Measurements from ENCODE around the gene GALNT16.

Gene GALNT16

DNA sequence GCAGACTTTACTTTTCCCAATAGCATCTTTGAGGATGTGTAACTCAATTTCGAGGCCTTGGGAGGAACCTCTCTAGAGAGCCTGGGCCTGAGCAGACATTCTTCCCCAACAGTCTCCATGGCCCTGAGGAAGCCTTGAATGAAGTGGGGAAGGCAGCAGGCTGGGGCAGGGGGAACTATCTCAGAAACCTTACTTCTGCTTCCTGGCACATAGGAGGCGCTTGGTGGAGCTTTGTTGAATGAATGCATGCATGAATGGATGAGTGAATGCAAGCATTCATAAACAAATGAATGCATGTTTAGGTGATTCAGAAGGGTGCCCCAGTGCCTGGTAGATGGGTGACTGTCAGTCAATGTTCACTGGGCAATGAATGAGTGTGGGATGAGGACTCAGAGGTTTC is 58.3 kb downstream of the GALNT16 start:
- no peak for DNase-seq

DNA sequence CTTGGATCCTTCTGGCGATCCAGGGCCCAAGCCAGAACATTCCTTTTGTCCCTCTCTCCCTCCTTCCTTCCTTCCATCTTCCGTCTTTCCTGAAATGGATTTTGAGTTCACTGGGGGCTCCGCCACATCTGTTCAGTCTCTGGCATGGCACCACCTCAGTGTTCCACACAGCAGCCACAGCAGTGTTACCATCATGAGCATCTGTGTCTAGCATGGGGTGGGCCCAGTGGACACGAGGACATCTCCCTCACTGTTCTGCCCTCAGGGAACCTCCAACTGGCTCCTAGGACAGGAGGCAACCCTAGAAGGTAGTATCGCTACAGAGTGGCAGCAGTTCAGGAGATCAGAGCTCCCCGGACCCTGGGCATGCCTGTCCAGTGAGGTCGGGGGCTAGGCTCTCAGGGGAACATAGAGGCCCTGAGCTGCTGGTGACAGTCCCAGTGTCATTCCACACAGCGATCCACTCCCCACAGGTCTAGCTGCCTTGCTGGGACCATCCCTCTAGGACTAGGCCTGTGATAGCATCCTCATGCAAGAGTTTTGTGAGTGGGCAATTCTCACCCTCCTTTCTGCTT is 59.0 kb downstream of the GALNT16 start:
- DNase-seq = no peak

DNA sequence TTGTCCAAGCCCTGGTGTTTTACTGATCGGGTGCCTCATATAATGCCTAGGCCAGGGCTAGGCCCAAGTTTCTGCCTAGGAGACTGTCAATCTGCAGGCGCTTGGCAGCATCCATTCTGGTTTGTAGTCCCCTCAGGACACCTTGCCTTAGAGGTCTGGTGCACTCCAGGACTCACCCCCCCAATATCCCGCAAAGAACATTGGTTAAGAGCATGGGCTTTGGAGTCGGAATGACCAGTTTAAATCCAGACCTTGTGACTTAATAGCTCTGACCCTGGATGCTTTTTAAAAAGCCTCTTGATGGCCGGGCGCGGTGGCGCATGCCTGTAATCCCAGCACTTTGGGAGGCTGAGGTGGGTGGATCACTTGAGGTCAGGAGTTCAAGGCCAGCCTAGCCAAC is 60.0 kb downstream of the GALNT16 start:
- no peak for DNase-seq

DNA sequence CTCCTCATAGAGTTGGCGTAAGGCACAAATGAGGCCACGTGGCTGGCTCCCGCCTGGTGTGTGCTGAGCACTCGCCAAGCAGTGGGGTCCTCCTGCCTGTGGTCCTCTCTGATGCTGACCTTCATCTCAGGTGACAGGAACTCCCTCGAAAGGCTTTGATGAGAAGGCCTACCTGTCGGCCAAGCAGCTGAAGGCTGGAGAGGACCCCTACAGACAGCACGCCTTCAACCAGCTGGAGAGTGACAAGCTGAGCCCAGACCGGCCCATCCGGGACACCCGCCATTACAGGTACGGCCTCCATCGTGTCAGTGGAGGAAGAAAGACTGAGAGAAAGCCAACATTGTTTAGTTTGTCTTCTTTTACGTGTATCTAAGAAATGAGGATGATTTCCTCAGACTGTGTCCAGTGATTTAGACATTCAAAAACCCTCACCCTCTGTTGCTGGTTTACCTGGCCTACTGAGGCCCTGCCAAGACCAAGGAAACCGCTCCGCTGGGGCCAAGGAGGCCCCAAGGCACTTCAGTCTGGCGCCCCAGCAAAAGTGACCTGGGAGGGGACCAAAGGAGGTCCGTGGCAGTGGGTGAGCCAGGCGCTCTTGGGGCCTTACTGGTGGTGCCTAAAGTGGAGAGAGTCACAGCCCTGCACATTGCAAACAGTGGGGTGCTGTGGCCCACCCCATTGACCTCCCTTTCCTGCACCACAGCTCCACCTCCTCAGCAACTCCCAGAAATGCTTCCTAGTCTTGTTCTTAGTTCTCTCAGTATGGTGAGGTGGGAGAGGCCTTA is 60.8 kb downstream of the GALNT16 start:
- DNase-seq = no peak

GRCh38 chr14:69321601-69322330 is 61.8 kb downstream of the GALNT16 start:
- no peak for DNase-seq

GRCh38 chr14:69323266-69323998 is 63.5 kb downstream of the GALNT16 start:
- no peak for DNase-seq

GRCh38 chr14:69323999-69324282 is 64.0 kb downstream of the GALNT16 start:
- DNase-seq = no peak

DNA sequence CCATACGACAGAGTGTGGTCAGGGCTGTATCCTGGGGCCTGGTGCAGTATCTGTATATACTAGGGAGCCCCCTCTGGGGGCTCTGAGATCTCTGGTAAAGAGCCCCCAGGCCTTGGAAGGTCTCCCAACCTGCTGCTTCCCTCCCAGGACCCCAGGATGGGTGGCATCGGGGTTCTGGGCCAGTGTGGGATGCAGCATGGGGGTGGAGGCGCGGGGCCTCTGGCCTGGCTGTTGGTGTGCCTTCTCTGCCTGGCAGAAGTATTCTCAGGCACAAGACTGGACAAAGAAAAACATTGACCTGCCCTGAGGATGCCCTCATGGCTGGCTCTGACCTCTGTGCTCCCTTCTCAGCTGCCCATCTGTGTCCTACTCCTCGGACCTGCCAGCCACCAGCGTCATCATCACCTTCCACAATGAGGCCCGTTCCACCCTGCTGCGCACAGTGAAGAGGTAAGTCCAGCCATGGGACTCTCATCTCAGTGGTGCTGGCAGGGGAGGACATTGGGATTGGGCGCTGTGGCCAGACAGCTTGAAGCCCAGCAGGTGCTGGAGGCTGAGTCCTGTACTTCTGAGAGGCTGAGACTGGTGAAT is 64.5 kb downstream of the GALNT16 start:
- DNase-seq = no peak

DNA sequence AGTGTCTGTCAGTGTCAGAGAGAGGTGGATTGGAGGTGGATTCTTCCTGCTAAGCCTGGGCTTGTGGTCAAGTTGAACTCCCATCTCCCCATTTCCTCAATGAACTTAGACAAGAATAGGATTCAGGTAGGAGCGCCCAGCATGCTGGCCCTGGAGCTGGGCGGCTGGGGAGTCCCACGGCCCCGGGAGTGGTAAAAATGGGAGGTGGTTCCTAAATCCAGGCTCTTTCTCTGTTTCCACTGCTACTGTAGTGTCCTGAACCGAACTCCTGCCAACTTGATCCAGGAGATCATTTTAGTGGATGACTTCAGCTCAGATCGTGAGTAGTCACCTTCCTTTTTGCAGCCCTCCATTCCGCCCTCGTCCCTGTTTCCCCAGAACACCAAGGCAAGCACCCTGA is 65.1 kb downstream of the GALNT16 start:
- no peak for DNase-seq

DNA sequence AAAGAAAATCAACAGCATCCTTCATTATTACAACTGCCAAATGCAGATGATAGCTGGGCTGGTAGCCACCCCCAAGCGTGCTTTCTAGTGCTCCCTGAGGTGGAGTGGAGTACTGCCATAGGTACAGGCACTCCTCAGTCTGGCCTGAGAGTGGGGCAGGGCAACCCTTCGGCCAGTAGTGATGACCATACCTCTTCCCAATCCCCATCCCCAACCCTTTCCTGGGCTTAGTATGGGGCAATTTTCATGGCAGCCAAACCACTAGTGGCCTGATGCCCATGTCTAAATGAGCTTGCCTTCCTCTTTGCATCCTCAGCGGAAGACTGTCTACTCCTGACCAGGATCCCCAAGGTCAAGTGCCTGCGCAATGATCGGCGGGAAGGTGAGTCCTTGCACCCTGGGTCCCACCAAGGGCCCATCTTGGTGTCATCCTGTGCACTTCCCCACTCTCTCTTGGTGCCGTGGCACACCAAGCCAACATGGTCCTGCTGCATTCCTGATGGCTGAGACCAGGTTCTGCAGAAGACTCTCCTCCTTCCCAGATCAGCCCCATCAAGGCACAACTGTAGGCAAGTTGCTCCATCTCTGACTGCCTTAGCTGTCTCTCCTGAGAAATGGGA is 65.8 kb downstream of the GALNT16 start:
- no peak for DNase-seq

DNA sequence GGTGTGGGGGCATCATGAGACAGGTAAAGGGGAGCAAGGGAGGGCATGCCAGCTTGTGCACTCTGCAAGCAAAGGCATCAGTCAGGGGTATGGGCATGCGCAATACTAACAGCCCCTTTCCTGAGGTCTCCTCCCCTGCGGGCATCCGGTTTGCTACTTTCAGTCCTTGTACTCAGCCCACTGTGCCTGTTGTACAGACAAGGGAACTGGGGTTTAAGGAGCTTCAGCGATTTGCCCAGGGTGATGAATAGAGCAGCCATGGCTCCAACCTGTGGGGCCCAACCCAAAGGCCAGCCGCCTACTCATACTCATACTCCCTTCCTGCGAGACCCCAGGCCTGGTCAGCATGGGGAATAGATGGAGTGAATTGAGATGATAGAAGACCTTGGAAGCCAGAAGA is 66.7 kb downstream of the GALNT16 start:
- no peak for DNase-seq

DNA sequence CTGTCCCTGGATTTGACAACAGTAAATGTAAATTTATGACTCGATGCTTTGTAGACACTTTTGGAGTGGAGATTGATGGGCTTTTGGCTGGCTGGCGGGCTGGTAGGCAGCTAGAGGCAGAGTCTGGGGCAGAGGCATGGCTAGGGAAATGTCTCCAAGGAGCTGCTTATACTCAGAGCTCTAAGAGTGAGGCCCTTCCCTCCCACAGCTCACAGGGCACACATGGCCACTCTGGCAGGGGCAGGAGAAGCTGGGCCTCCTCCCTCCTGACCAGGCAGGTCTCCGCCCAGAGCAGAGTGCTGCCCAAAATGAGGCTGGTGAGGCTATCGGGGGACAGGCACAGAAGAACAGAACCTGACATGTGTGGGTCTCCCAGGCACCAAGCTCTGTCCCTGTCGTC is 67.5 kb downstream of the GALNT16 start:
- DNase-seq = no peak

DNA sequence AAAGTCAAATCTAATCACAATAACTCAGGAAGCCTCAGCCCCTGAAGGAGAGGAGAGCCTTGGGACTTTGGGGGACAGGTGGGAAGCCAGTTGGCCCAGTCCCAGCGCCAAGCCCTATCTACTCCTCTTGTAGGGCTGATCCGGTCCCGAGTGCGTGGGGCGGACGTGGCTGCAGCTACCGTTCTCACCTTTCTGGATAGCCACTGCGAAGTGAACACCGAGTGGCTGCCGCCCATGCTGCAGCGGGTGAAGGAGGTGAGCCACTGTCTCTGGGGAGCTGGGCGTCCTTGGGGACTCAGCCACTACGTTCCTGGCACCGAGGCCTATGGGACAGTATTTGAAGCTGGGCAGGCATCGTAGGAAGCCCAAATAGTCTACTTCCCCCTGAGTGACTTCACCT is 68.4 kb downstream of the GALNT16 start:
- DNase-seq = no peak

DNA sequence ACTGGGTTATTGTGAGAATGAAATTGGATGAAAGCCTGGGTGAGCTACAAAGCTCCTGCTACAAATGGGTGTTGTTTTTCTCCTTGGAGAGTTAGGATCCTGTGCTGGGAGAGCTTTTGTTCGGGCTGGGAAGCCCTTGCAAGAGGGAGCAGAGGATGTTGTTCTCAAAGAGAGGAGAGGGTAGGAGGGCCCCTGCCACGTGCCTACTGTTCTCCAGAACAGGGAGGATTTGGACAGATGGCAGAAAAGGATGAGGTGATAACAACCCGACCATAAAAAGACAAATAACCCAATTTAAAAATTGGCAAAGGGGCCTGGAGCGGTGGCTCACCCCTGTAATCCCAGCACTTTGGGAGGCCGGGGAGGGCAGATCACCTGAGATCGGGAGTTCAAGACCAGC is 68.8 kb downstream of the GALNT16 start:
- no peak for DNase-seq

DNA sequence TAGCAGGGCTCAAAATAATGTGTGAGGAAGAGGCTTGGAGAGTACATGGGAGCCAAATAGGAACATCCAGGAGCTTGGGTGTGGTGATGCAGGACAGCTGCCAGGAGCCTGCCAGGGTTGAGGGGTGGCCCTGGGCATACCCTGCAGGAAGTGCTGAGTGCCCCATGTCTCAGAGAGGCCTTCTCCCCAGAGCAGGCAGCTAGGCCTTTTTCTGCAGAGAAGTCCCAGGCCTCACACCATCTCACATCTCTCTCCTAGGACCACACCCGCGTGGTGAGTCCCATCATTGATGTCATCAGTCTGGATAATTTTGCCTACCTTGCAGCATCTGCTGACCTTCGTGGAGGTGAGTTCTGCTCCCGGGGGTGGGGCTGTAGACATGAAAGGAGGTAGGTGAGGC is 71.2 kb downstream of the GALNT16 start:
- DNase-seq = no peak

DNA sequence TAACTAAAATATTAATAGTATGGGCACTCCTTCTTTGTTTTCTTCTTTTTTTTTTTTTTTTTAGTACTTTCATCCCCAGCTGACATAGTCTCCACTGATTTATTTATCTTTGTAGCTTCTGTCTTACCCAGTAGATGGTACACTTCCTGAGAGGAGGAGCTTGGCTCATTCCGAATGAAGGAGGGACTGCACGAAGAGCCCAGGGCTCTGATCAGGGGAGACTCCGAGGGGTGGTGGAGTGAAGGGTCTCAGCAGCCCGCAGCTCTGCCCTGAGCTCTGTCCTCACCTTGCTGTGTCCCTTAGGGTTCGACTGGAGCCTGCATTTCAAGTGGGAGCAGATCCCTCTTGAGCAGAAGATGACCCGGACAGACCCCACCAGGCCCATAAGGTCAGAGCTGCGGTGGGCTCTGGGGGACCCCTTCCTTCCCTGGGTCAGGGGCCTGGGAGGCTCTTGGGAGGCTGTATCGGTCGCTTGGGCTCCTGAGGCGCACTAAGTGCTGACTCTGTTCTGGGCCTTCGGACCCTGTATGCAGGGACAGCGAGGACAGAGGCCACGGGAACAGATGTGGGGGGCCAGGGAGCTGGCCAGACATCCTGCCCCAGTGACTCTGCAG is 72.9 kb downstream of the GALNT16 start:
- DNase-seq = no peak

DNA sequence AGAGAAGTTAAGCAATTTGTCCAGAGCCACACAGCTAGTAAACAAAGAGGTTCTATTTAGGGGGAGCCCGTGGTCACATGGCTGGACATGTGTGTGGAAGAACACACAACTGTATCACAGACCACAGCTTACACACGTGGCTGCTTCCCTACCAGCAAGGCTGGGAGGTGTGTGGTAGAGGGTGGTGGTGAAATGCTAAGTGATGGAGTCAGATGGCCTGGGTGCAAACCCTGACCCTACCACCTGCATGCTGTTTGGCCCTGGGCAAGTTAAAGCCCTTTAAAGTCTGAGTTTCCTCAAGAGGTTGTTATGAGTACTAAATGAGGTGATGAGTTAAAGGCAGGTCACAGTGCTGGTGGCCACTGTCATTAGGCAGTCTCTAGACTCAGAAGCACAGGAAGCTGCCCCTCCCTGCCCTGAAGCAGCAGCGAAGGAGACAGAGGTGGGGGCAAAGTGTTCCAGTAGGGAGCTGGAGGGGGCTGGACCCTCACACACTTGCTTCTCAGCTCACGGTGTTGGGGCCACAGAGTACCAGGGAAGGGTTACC is 73.9 kb downstream of the GALNT16 start:
- no peak for DNase-seq

GRCh38 chr14:69334576-69334975 is 74.6 kb downstream of the GALNT16 start:
- no peak for DNase-seq

DNA sequence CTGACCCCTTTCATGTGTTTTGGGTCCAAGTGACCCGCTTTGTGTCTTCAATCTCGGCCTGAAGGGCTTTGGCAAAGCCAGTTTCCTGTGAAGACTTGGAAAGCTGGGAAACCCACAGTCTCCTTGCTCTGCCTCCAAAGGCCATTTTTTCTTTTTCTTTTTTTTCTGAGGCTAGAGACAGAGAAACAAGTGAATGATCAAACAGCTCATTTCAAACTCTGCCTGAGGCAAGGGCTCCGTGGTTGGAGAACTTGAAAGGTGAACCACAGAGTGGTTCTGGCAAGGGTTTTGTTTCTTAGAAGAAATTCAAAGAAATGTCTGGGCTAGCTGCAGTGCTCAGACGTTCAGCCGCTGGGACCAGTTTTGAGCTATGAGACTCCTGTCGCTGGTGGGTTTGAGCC is 75.4 kb downstream of the GALNT16 start:
- no peak for DNase-seq

GRCh38 chr14:69337984-69338383 is 78.0 kb downstream of the GALNT16 start:
- DNase-seq = no peak

GRCh38 chr14:69339426-69339825 is 79.5 kb downstream of the GALNT16 start:
- no peak for DNase-seq

- DNase-seq = no peak
Observed at GRCh38 chr14:69342928-69343525, 83.1 kb downstream of the GALNT16 start.
